ENCODE results near the gene MLC1. TPM values are rescaled to one million over a fixed set of nuclear protein-coding genes. Genes with fewer than 3 reads are reported as not detected.

Gene MLC1
- total and polyA plus RNA-seq, 2 donors (not counting 1 experiment from before 2014, with no cell fraction given), result 0.34 TPM; not detected in 1

- Histone ChIP-seq H3K4me3 (ENCODE audit: control extremely low read depth in 1 of 5, extremely low read depth in 1 of 5, insufficient read depth in 1 of 5, low read depth in 2 of 5, low read length in 4 of 5) (no peak overlapping the region), H3K4me2 (replicated peaks; ENCODE audit: low read depth, low read length, poor library complexity, severe bottlenecking) (no peak overlapping the region), H3K27ac (ENCODE audit: low read length in 2 of 2) (no peak overlapping the region), H3K27me3 (replicated peaks in 1 of 4; ENCODE audit: control extremely low read depth in 1 of 4, control insufficient read depth in 3 of 4, insufficient read depth in 4 of 4, low read length in 3 of 4) (peaks cover 0 to 15% (median 0%) of the 10 kb centered on the region in 4 experiments), H3K79me2 (ENCODE audit: control insufficient read depth, insufficient read depth, low read length) (no peaks in the 10 kb centered on the region), H2AFZ (ENCODE audit: insufficient read depth, low read depth, low read length, poor library complexity, severe bottlenecking) (no peak overlapping the region), H4K20me1 (ENCODE audit: control insufficient read depth, insufficient read depth, low read length, poor library complexity, severe bottlenecking) (no peaks in the 10 kb centered on the region), H3K9me3 (ENCODE audit: control extremely low read depth in 1 of 3, control insufficient read depth in 2 of 3, insufficient read depth in 1 of 3, low read length in 2 of 3) (peaks cover 0 to 5% (median 0%) of the 10 kb centered on the region in 3 donors), H3K9ac (ENCODE audit: low read length) (no peak overlapping the region), H3K4me1 (ENCODE audit: control insufficient read depth in 2 of 2, insufficient read depth in 2 of 2, low read length in 2 of 2) (no peaks in the 10 kb centered on the region), H3K36me3 (replicated peaks in 1 of 2; ENCODE audit: control extremely low read depth in 1 of 2, control insufficient read depth in 1 of 2, extremely low read depth in 1 of 2, insufficient read depth in 2 of 2, low read length in 1 of 2) (no peaks in the 10 kb centered on the region)
- ATAC-seq (ENCODE audit: low read depth) (no peak), DNase-seq (no peak)
- ChIA-PET CTCF (no interaction called here), POLR2A (no interaction called here)
- no peaks in the 10 kb centered on the region for H3K4me1 Mint-ChIP-seq
- no peak for TF ChIP-seq CTCF (IDR thresholded peaks at IDR 0.05)
- H3K27ac Mint-ChIP-seq, result no peak overlapping the region
- no peaks in the 10 kb centered on the region for H3K9me3 Mint-ChIP-seq (ENCODE audit: insufficient read depth)
- peaks cover 15% of the 10 kb centered on the region for H3K27me3 Mint-ChIP-seq
- no peak overlapping the region for H3K4me3 Mint-ChIP-seq
- intact Hi-C loops (cut with micrococcal nuclease), result no loop called here
- 92% methylated on average over 18 of the region's 19 CpGs for WGBS (ENCODE audit: insufficient coverage)
Observed at GRCh38 chr22:50046019-50046415, 39.2 kb downstream of the MLC1 start.

DNA sequence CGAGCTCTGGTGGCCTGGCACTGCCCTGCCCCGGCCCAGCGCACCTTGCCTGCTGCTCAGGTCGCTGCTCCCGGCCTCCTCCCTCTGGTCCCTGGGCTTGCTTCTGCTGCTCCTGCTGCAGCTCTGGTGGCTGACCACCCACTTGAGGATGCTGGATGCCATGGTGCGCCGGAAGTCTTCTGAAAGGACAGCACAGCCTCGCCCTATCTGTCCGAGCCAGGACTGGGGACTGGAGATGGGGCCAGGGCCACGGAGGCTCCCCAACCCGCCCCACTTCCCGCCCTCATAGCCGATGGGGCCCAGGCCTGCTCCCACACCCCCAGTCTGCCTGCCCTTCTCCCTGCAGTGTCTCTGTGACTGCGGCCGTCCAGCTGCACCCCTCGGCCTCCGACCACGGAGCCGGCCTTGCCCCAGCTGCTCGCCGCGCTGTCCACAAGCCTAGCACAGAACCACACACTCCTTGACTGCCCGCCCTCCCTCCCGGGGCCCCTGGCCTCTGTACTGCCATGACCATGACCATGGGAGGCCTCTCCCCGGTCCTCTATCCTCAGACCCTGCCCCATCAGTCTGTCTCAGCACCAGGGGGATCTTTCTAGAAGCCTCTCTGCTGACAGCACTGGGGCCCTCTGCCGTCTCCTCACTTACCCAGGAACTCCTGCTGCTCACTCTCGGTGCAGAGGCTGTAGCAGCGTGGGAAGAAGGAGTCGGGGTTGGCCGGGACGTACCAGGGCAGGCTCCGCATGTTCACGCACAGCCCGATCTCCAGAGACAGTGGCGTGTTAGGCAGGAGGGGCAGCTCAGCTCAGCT, 39.8 kb downstream of the MLC1 start:
- no peaks in the 10 kb centered on the region for H3K4me1 Mint-ChIP-seq
- Histone ChIP-seq H3K4me2 (replicated peaks; ENCODE audit: low read depth, low read length, poor library complexity, severe bottlenecking) (no peak overlapping the region), H3K9me3 (ENCODE audit: control extremely low read depth in 1 of 3, control insufficient read depth in 2 of 3, insufficient read depth in 1 of 3, low read length in 2 of 3) (peaks cover 0 to 5% (median 0%) of the 10 kb centered on the region in 3 donors), H3K27me3 (replicated peaks in 1 of 4; ENCODE audit: control extremely low read depth in 1 of 4, control insufficient read depth in 3 of 4, insufficient read depth in 4 of 4, low read length in 3 of 4) (peaks cover 0 to 15% (median 0%) of the 10 kb centered on the region in 4 experiments), H4K20me1 (ENCODE audit: control insufficient read depth, insufficient read depth, low read length, poor library complexity, severe bottlenecking) (no peaks in the 10 kb centered on the region), H3K27ac (ENCODE audit: low read length in 2 of 2) (no peak overlapping the region), H3K4me1 (ENCODE audit: control insufficient read depth in 2 of 2, insufficient read depth in 2 of 2, low read length in 2 of 2) (no peaks in the 10 kb centered on the region), H3K79me2 (ENCODE audit: control insufficient read depth, insufficient read depth, low read length) (no peaks in the 10 kb centered on the region), H3K4me3 (ENCODE audit: control extremely low read depth in 1 of 5, extremely low read depth in 1 of 5, insufficient read depth in 1 of 5, low read depth in 2 of 5, low read length in 4 of 5) (no peak overlapping the region), H3K36me3 (replicated peaks in 1 of 2; ENCODE audit: control extremely low read depth in 1 of 2, control insufficient read depth in 1 of 2, extremely low read depth in 1 of 2, insufficient read depth in 2 of 2, low read length in 1 of 2) (no peaks in the 10 kb centered on the region), H3K9ac (ENCODE audit: low read length) (no peak overlapping the region), H2AFZ (ENCODE audit: insufficient read depth, low read depth, low read length, poor library complexity, severe bottlenecking) (no peak overlapping the region)
- 87% methylated on average over 29 of the region's 35 CpGs for WGBS (ENCODE audit: insufficient coverage)
- TF ChIP-seq EZH2 (IDR thresholded peaks at IDR 0.05; ENCODE audit: borderline replicate concordance, insufficient read depth, low read depth, low read length, poor library complexity, severe bottlenecking), result no peak
- TF ChIP-seq CTCF (IDR thresholded peaks at IDR 0.05), result no peak
- ChIA-PET POLR2A (no interaction called here), CTCF (no interaction called here)
- H3K27ac Mint-ChIP-seq, result no peak overlapping the region
- H3K9me3 Mint-ChIP-seq (ENCODE audit: insufficient read depth), result no peaks in the 10 kb centered on the region
- ATAC-seq (ENCODE audit: low read depth) (no peak), DNase-seq (no peak)
- intact Hi-C loops (cut with micrococcal nuclease), result no loop called here
- H3K4me3 Mint-ChIP-seq, result no peak overlapping the region
- peaks cover 11% of the 10 kb centered on the region for H3K27me3 Mint-ChIP-seq
